Measurements from ENCODE around the gene UTP4.

UTP4 gene

GRCh38 chr16:69106491-69107315 lies 25.7 kb upstream of the UTP4 start:
- no peak for TF ChIP-seq POLR2A (IDR thresholded peaks at IDR 0.05; ENCODE audit: low read length)
- no peak for TF ChIP-seq GATA1 (IDR thresholded peaks at IDR 0.05; ENCODE audit: low read depth, low read length)
- no peak for DNase-seq

GRCh38 chr16:69107316-69107962 lies 25.0 kb upstream of the UTP4 start:
- TF ChIP-seq POLR2A (IDR thresholded peaks at IDR 0.05; ENCODE audit: low read length), result no peak
- no peak for TF ChIP-seq GATA1 (IDR thresholded peaks at IDR 0.05; ENCODE audit: low read depth, low read length)
- no peak for DNase-seq

GRCh38 chr16:69108064-69108904 lies 24.2 kb upstream of the UTP4 start:
- no peak for TF ChIP-seq GATA1 (IDR thresholded peaks at IDR 0.05; ENCODE audit: low read depth, low read length)
- DNase-seq, result no peak

GRCh38 chr16:69108905-69109252 lies 23.6 kb upstream of the UTP4 start:
- TF ChIP-seq GATA1 (IDR thresholded peaks at IDR 0.05; ENCODE audit: low read depth, low read length) (no peak), POLR2A (IDR thresholded peaks at IDR 0.05; ENCODE audit: low read length) (no peak)
- no peak for DNase-seq

- DNase-seq, result no peak
- TF ChIP-seq GATA1 (IDR thresholded peaks at IDR 0.05; ENCODE audit: low read depth, low read length) (no peak), POLR2A (IDR thresholded peaks at IDR 0.05; ENCODE audit: low read length) (no peak)
These were observed 22.8 kb upstream of the UTP4 start for GRCh38 chr16:69109486-69110270.

DNA sequence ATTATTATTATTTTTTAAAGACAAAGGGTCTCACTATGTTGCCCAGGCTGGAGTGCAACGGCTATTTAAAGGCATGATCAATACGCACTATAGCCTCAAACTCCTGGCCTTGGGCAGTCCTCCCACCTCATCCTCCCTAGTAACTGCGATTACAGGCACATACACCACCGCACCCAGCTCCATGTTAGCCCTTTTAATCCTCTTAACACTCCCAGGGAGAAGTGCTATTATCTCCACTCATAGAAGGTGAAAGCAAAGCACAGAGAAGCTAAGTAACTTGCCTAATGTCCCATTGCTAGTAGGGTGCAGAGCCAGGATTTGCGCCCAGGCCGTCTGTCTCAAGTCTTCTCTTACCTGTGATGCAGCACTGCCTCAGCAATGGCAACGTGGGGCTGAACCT lies 22.0 kb upstream of the UTP4 start:
- TF ChIP-seq POLR2A (IDR thresholded peaks at IDR 0.05; ENCODE audit: low read length), result no peak
- TF ChIP-seq GATA1 (IDR thresholded peaks at IDR 0.05; ENCODE audit: low read depth, low read length), result no peak
- DNase-seq, result no peak

GRCh38 chr16:69111216-69111875 lies 21.1 kb upstream of the UTP4 start:
- peak; percentile 51 to 57 for DNase-seq
- TF ChIP-seq GATA1 (IDR thresholded peaks at IDR 0.05; ENCODE audit: low read depth, low read length), result no peak
- no peak for TF ChIP-seq POLR2A (IDR thresholded peaks at IDR 0.05; ENCODE audit: low read length)

GRCh38 chr16:69111876-69112230 lies 20.6 kb upstream of the UTP4 start:
- TF ChIP-seq GATA1 (IDR thresholded peaks at IDR 0.05; ENCODE audit: low read depth, low read length), result no peak
- no peak for TF ChIP-seq POLR2A (IDR thresholded peaks at IDR 0.05; ENCODE audit: low read length)
- no peak for DNase-seq

DNA sequence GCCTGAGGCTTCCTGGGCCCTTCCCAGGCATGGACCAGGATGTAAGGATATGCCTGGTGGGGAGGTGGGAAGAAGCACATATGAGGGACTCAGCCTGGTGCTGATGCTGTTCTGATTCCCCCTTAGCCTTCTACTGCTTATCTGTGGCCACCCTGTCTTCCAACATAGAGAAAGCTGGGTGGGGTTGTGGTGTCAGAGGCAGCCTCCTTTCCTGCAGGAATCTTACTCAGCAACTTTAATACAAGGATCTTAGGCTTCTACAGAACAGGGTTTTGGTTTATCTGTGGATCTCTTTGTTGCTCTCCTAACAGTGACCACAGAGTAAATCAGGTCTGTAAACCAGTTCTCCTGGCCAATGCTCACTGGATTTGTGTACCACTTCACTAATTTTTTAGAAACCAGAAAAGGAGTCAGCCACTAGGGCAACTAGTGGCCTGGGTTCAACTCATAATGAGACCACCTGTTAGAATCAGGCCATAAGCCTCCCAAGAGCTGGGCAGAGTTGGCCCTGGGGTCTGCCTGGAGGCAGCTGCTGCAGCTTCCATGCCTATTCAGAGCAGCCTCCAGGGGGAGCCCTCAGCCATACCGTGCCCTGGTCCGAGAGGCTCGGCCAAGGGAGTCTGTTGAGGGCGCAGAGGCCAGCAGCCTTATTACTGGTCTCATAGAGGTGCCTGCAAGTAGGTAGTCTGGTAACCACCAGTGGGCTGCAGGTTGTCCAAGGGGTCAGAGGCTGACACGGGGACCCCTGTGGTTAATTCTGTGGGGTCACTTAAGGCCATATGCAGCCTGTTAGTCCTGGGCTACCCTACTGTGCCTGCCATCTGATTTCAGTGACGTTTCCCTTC lies 19.9 kb upstream of the UTP4 start:
- DNase-seq, result peak; percentile 65 to 76
- TF ChIP-seq GATA1 (IDR thresholded peaks at IDR 0.05; ENCODE audit: low read depth, low read length) (no peak), POLR2A (IDR thresholded peaks at IDR 0.05; ENCODE audit: low read length) (no peak)

DNA sequence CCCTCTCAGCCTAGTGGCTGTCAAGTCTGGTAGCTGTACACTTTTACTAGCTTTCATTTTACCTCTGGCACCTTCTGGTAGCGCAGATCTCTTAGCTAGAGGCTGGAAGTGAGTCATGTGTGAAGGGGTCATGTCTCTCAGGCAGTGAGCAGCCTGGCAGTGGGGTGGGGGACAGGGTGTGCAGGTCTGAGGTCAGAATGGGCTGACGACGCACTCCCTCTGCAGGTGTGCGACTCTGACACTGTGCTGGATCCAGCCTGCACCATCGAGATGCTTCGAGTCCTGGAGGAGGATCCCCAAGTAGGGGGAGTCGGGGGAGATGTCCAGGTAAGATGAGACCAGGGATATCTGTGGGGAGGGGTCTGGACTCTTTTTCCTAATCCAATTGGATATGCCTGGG lies 19.2 kb upstream of the UTP4 start:
- TF ChIP-seq POLR2A (IDR thresholded peaks at IDR 0.05; ENCODE audit: low read length), result no peak
- TF ChIP-seq GATA1 (IDR thresholded peaks at IDR 0.05; ENCODE audit: low read depth, low read length), result no peak

GRCh38 chr16:69114346-69114975 lies 18.0 kb upstream of the UTP4 start:
- no peak for DNase-seq
- TF ChIP-seq POLR2A (IDR thresholded peaks at IDR 0.05; ENCODE audit: low read length), result no peak
- TF ChIP-seq GATA1 (IDR thresholded peaks at IDR 0.05; ENCODE audit: low read depth, low read length), result no peak

More for the DNA sequence above, 19.2 kb upstream of the UTP4 start:
- DNase-seq, result no peak

DNA sequence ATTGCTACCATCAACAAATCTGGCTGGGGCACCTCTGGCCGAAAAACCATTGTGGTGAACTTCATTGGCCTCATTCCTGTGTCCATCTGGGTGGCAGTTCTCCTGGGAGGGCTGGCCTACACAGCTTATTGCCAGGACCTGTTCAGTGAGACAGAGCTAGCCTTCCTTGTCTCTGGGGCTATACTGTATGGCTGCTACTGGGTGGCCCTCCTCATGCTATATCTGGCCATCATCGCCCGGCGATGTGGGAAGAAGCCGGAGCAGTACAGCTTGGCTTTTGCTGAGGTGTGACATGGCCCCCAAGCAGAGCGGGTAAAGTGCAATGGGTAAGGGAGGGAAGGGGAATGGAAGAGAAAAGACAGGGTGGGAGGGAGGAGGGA lies 17.5 kb upstream of the UTP4 start:
- no peak for DNase-seq
- TF ChIP-seq GATA1 (IDR thresholded peaks at IDR 0.05; ENCODE audit: low read depth, low read length) (no peak), POLR2A (IDR thresholded peaks at IDR 0.05; ENCODE audit: low read length) (no peak)

All from erythroblast (primary cell).